GM12891 (cell line): ENCODE measurements around the gene ATP8B1.

Source experiments
- POLR2A ChIP-seq: IDR thresholded peaks from 2 replicates; pipeline ENCODE4 v1.6.1; 2011; ENCODE audit warnings: low read depth, low read length, control low read depth
- TAF1 ChIP-seq: IDR thresholded peaks from 2 replicates; pipeline ENCODE4 v1.6.1; 2011; ENCODE audit warnings: low read depth, low read length, control low read depth

DNA sequence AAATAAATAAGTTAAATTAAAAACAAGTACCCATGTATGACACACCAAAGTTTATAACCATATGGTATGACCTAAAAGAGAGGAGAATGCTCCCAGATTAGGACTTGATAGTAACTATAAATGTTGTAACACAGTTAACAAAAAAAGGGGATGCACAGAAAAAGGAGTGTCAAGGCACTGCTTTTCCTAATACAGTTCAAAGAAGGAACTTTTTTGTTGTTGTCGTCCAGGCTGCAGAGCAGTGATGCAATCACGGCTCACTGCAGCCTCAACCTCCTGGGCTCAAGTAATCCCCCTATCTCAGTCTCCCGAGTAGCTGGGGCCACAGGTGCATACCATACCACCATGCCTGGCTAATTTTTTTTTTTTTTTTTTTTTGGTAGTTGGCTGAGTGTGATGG lies 184.2 kb downstream of the ATP8B1 start:
- TF ChIP-seq POLR2A (no peak), TAF1 (no peak)
